Measurements from ENCODE around the gene SLC2A4RG. TPM values are rescaled to one million over a fixed set of nuclear protein-coding genes. Genes with fewer than 3 reads are reported as not detected.
A peak's percentile ranks its signal among the peaks of the same experiment; 100 is the strongest.

SLC2A4RG gene
- total and polyA plus RNA-seq, 2 of the 13 experiments (the other 11 are each of a cell fraction or from before 2014, with no cell fraction given) = 91.4 to 95.9 TPM

- TF ChIP-seq ZNF737 (CRISPR knock-in tag; IDR thresholded peaks at IDR 0.05; ENCODE audit: borderline replicate concordance) (no peak), POLR2G (IDR thresholded peaks at IDR 0.05; ENCODE audit: low read depth, low read length) (peak; percentile 54; the same call in 1 of the 2 replicates), RFXAP (CRISPR knock-in tag; IDR thresholded peaks at IDR 0.05; ENCODE audit: borderline replicate concordance) (peak; percentile 38; the same call in 1 of the 2 replicates), GABPA (IDR thresholded peaks at IDR 0.05; ENCODE audit: low read depth, low read length) (no peak), GABPA (CRISPR knock-in tag; IDR thresholded peaks at IDR 0.05; ENCODE audit: low read depth) (peak; percentile 62), PHF5A (CRISPR knock-in tag; IDR thresholded peaks at IDR 0.05; ENCODE audit: low read depth, unreplicated experiment) (no peak), TSC22D2 (CRISPR knock-in tag; IDR thresholded peaks at IDR 0.05; ENCODE audit: borderline replicate concordance) (peak; percentile 26; the same call in 1 of the 2 replicates), CREB3 (CRISPR knock-in tag; IDR thresholded peaks at IDR 0.05) (no peak), ZC3H4 (CRISPR knock-in tag; IDR thresholded peaks at IDR 0.05; ENCODE audit: borderline replicate concordance) (no peak), MAX (IDR thresholded peaks at IDR 0.05) (peak; percentile 38; the same call in 1 of the 2 replicates), SP140L (CRISPR knock-in tag; IDR thresholded peaks at IDR 0.05; ENCODE audit: borderline replicate concordance) (no peak), MTERF4 (CRISPR knock-in tag; IDR thresholded peaks at IDR 0.05) (no peak), KLF12 (CRISPR knock-in tag; IDR thresholded peaks at IDR 0.05; ENCODE audit: borderline replicate concordance) (0 out of 2 replicates have a peak, but pooled peaks have one; percentile 18), SIX1 (CRISPR knock-in tag; IDR thresholded peaks at IDR 0.05; ENCODE audit: borderline replicate concordance) (no peak), GRHL1 (CRISPR knock-in tag; conservative IDR thresholded peaks at IDR 0.05) (no peak), MYC (CRISPR knock-in tag; IDR thresholded peaks at IDR 0.05; ENCODE audit: borderline replicate concordance) (no peak), DMTF1 (CRISPR knock-in tag; IDR thresholded peaks at IDR 0.05) (no peak), ZNF263 (CRISPR knock-in tag; IDR thresholded peaks at IDR 0.05) (peak; percentile 49; the same call in 1 of the 2 replicates), CAMTA2 (CRISPR knock-in tag; IDR thresholded peaks at IDR 0.05; ENCODE audit: borderline replicate concordance) (no peak), ZNF33B (CRISPR knock-in tag; IDR thresholded peaks at IDR 0.05) (no peak), ZNF44 (CRISPR knock-in tag; IDR thresholded peaks at IDR 0.05) (peak; percentile 27; the same call in 1 of the 2 replicates), KAT7 (CRISPR knock-in tag; IDR thresholded peaks at IDR 0.05; ENCODE audit: borderline replicate concordance) (0 out of 2 replicates have a peak, but pooled peaks have one; percentile 17)
Measured at GRCh38 chr20:63765082-63765873, 25.7 kb downstream of the SLC2A4RG start (continued).

All from HepG2 (cell line).